Adipocyte (in vitro differentiated cells): ENCODE data around the gene PLPP2.

Source experiments
- DNase-seq: peaks from one replicate; pipeline ENCODE4 v3.0.0-alpha.2; 2015; ENCODE audit warnings: low read depth
- H3K27me3 ChIP-seq: replicated peaks from 2 replicates; pipeline ENCODE4 v1.7.0; 2013; ENCODE audit warnings: mild to moderate bottlenecking, low read length, moderate library complexity; ENCODE audit not compliant: control insufficient read depth, insufficient read depth
- H3K36me3 ChIP-seq: 2 replicates; pipeline ENCODE4 v1.7.0; 2013; ENCODE audit warnings: low read length, mild to moderate bottlenecking, moderate library complexity; ENCODE audit not compliant: control insufficient read depth, insufficient read depth, severe bottlenecking
- H3K4me1 ChIP-seq: 2 replicates; pipeline ENCODE4 v1.7.0; 2013; ENCODE audit warnings: mild to moderate bottlenecking, low read length, moderate library complexity; ENCODE audit not compliant: control insufficient read depth, insufficient read depth
- H3K4me3 ChIP-seq: 2 replicates; pipeline ENCODE4 v1.7.0; 2013; ENCODE audit warnings: mild to moderate bottlenecking, low read length, moderate library complexity
- H3K9ac ChIP-seq: 2 replicates; pipeline ENCODE4 v1.7.0; 2013; ENCODE audit warnings: mild to moderate bottlenecking, low read length, moderate library complexity
- H3K9me3 ChIP-seq: 2 replicates; pipeline ENCODE4 v1.7.0; 2013; ENCODE audit warnings: mild to moderate bottlenecking, low read length, moderate library complexity; ENCODE audit not compliant: control insufficient read depth

PLPP2 gene

DNA sequence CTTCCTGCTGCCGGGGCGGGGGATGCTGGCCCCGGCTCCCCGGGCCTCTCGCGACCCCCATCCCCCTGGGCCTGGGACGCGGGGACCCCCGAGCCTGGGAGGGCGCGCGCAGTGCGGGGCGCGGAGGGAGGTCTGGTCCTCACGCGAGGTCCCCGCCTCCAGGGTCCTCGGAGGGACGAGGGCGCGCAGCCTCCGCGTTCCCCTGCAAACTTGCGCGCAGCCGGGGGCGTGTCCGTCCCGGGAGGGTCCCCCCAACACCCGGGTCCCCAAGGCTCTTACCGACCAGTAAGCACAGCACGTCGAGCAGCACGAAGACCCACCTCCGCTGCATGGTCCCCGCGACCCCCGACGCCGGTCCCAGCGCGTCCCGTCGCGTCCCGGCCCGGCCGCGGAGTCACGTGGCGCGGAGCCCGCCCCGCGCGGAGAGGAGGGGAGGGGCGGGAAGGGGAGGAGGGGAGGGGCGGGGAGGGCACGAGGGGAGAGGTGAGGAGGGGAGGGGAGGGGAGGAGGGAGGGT, at the start of gene PLPP2:
Gene PLPP2 (minus strand): TSS at position 398 of the 516 bp plus-strand sequence. CDS start 67 bp downstream, at position 331.
- H3K27me3 ChIP-seq: peaks cover 38% of the 10 kb centered on the region
- H3K4me3 ChIP-seq: peak within 1 kb of the TSS; percentile 37

DNA sequence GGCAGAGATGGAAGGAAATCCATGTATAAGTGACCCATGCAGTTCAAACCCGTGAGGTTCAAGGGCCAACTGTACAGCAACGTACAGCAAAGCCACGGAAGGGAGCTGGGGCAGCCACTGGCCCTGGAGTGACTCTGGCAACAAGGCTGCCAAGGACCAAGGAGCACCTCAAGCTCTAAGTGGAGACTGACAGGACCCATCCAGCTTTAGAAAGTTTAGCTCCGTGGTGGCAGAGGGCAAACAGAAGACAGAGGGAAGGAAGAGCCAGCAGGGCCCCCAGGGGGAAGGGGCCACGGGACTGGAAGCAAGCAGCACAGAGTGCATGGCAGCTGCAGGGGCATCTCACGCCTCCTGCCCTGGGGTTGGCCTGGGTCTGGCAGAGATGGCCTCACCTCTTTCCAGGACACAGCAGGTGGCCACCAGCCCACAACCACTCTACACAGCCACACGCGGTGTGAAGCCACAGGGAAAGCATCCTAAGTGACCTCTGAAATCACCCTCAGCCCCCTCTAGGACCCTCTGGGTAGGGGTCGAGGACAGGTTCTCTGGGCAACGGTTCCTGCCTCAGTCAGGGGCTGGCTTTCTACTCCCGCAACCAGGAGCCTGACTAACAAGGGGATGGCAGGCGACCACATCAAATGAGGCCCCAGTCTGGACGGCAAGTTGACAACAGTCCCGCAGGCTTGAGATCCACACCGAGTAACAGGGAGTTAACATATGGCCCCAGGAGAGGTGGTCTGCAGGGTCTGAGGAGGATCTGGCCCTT, 49.6 kb upstream of the PLPP2 start:
- Histone ChIP-seq H3K4me3 (no peak overlapping the region), H3K9me3 (no peaks in the 10 kb centered on the region), H3K9ac (no peak overlapping the region), H3K27me3 (no peaks in the 10 kb centered on the region), H3K4me1 (peaks cover 40% of the 10 kb centered on the region), H3K36me3 (peaks cover 4% of the 10 kb centered on the region)
- DNase-seq: no peak

More for the DNA sequence above, at the start of gene PLPP2:
- Histone ChIP-seq H3K9ac (no peak within 1 kb of the TSS), H3K9me3 (peaks cover 3% of the 10 kb centered on the region), H3K36me3 (no peaks in the 10 kb centered on the region), H3K4me1 (peaks cover 11% of the 10 kb centered on the region)
- peak; percentile 30 for DNase-seq

GRCh38 chr19:339262-339887, 48.2 kb upstream of the PLPP2 start:
- peaks cover 15% of the 10 kb centered on the region for H3K36me3 ChIP-seq

GRCh38 chr19:338421-338820, 47.2 kb upstream of the PLPP2 start:
- Histone ChIP-seq H3K9ac (no peak overlapping the region), H3K36me3 (peaks cover 21% of the 10 kb centered on the region), H3K4me1 (peaks cover 43% of the 10 kb centered on the region), H3K27me3 (no peaks in the 10 kb centered on the region), H3K9me3 (no peaks in the 10 kb centered on the region), H3K4me3 (no peak overlapping the region)
- no peak for DNase-seq

More at GRCh38 chr19:339262-339887, 48.2 kb upstream of the PLPP2 start:
- Histone ChIP-seq H3K4me1 (peaks cover 48% of the 10 kb centered on the region), H3K4me3 (no peak overlapping the region), H3K9ac (no peak overlapping the region), H3K27me3 (no peaks in the 10 kb centered on the region), H3K9me3 (no peaks in the 10 kb centered on the region)
- DNase-seq: no peak

GRCh38 chr19:336067-336614, 44.9 kb upstream of the PLPP2 start:
- Histone ChIP-seq H3K9ac (peak overlapping the region; percentile 61), H3K36me3 (peaks cover 25% of the 10 kb centered on the region), H3K4me3 (peak overlapping the region; percentile 17), H3K27me3 (no peaks in the 10 kb centered on the region), H3K9me3 (no peaks in the 10 kb centered on the region), H3K4me1 (peaks cover 21% of the 10 kb centered on the region)
- no peak for DNase-seq

GRCh38 chr19:335486-336066, 44.4 kb upstream of the PLPP2 start:
- DNase-seq: no peak
- Histone ChIP-seq H3K9ac (peak overlapping the region; percentile 61), H3K27me3 (no peaks in the 10 kb centered on the region), H3K4me3 (peak overlapping the region; percentile 17), H3K4me1 (peaks cover 17% of the 10 kb centered on the region), H3K36me3 (peaks cover 31% of the 10 kb centered on the region), H3K9me3 (no peaks in the 10 kb centered on the region)

DNA sequence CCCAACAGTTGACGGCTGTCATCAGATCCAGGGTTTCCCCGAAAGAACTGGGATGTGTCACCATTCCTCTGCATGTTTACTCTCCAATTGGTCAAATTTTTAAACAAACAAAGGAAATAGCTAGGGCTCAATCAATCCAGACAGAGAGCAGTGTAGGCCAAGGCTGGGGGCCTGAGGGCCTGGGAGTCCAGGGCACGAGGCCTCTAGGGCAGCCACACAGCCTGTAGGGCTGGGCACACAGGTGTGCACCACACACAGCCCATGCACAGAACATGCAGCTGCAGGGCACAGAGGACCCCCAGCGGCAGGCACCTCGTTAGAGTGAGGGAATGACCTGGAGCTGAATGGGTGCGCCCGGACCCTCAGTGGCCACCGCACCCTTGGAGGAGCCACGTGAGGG, 43.9 kb upstream of the PLPP2 start:
- no peaks in the 10 kb centered on the region for H3K27me3 ChIP-seq
- DNase-seq: no peak
- H3K4me1 ChIP-seq: peaks cover 17% of the 10 kb centered on the region
- H3K4me3 ChIP-seq: no peak overlapping the region
- no peak overlapping the region for H3K9ac ChIP-seq
- H3K9me3 ChIP-seq: no peaks in the 10 kb centered on the region
- peaks cover 29% of the 10 kb centered on the region for H3K36me3 ChIP-seq

- no peak for DNase-seq
- peaks cover 35% of the 10 kb centered on the region for H3K36me3 ChIP-seq
- peaks cover 17% of the 10 kb centered on the region for H3K4me1 ChIP-seq
Measured at GRCh38 chr19:334296-335071, 43.3 kb upstream of the PLPP2 start.

DNA sequence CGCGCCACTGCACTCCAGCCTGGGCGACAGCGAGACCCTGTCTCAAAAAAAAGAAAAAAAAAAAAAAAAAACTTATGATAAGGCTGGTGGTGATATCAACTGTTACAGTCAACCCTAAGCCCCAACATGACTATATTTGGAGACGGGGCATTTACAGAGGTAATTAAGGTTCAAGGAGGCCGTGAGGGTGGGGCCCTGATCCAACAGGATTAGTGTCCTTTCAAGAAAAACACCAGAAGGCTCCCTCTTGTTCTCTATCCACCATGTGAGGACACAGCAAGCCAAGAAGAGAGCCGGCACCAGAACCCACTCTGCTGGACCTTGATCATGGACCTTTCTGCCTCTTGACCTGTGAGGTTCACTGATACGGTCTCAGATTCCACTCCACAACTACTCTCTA, 39.3 kb upstream of the PLPP2 start:
- Histone ChIP-seq H3K4me3 (no peak overlapping the region), H3K9me3 (no peaks in the 10 kb centered on the region), H3K27me3 (no peaks in the 10 kb centered on the region), H3K4me1 (peaks cover 5% of the 10 kb centered on the region), H3K9ac (no peak overlapping the region), H3K36me3 (peaks cover 74% of the 10 kb centered on the region)
- DNase-seq: no peak

More at GRCh38 chr19:334296-335071, 43.3 kb upstream of the PLPP2 start:
- H3K4me3 ChIP-seq: no peak overlapping the region
- H3K9me3 ChIP-seq: no peaks in the 10 kb centered on the region
- no peaks in the 10 kb centered on the region for H3K27me3 ChIP-seq
- no peak overlapping the region for H3K9ac ChIP-seq

DNA sequence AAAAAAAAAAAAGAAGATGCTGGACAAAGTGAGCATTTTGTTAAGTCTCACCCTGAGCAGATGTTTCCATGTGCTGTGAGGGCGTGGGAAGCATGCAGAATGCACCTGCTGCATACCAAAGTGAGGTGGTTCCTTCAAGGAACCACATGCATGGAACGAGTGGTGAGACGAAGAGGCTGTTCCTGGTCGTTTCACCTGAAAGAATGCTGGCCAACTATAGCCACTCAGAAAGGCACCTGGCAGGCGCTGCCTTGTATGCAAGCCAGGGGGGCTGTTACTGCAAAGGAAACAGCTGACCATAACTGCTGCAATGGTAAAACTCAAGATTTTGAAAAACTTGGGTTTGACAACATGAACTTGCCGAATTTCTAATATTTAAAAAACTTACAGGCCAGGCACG, 38.7 kb upstream of the PLPP2 start:
- no peaks in the 10 kb centered on the region for H3K4me1 ChIP-seq
- peaks cover 75% of the 10 kb centered on the region for H3K36me3 ChIP-seq
- H3K9ac ChIP-seq: no peak overlapping the region
- no peak for DNase-seq
- H3K4me3 ChIP-seq: no peak overlapping the region
- H3K27me3 ChIP-seq: no peaks in the 10 kb centered on the region
- no peaks in the 10 kb centered on the region for H3K9me3 ChIP-seq
